Measurements from ENCODE around the gene CXCL16.

GRCh38 chr17:4735876-4736651, 3.7 kb downstream of the CXCL16 start:
- TF ChIP-seq CTCF (IDR thresholded peaks at IDR 0.05) (no peak), POLR2A (IDR thresholded peaks at IDR 0.05) (no peak)
